Measurements from ENCODE around the gene FAM117A. TPM values are rescaled to one million over a fixed set of nuclear protein-coding genes. Genes with fewer than 3 reads are reported as not detected.

FAM117A gene
- total and polyA plus RNA-seq, 2 donors (not counting 3 experiments of a cell fraction or from before 2014, with no cell fraction given): 12.2 to 24.1 TPM

- no peak overlapping the region for H3K27ac ChIP-seq (ENCODE audit: insufficient read depth, low read depth, low read length)
- no peaks in the 10 kb centered on the region for H3K79me2 ChIP-seq (ENCODE audit: control insufficient read depth, insufficient read depth, low read length)
- no peak overlapping the region for H3K9ac ChIP-seq (replicated peaks; ENCODE audit: extremely low read depth, insufficient read depth, low read length)
- intact Hi-C loops (cut with micrococcal nuclease): no loop called here
- no peaks in the 10 kb centered on the region for H3K36me3 ChIP-seq (ENCODE audit: control insufficient read depth in 2 of 2, extremely low read depth in 1 of 2, insufficient read depth in 2 of 2, low read length in 2 of 2)
- H3K4me2 ChIP-seq (ENCODE audit: insufficient read depth, low read length): no peak overlapping the region
- no peaks in the 10 kb centered on the region for H3K9me1 ChIP-seq (replicated peaks; ENCODE audit: control insufficient read depth, extremely low read depth, insufficient read depth, low read length)
- no peaks in the 10 kb centered on the region for H3K27me3 ChIP-seq (ENCODE audit: control insufficient read depth in 2 of 2, insufficient read depth in 2 of 2, low read length in 2 of 2)
- no peaks in the 10 kb centered on the region for H4K20me1 ChIP-seq (replicated peaks; ENCODE audit: control insufficient read depth, extremely low read depth, insufficient read depth, low read length)
- BruUV-seq (replicated peaks): no TSS peak
- no peak for DNase-seq (ENCODE audit: low read depth, low spot score)
- ChIA-PET CTCF (interaction anchor here (0.7 to 1.8 kb wide), 5 partner anchors 10 to 34 kb away, joined by 3 to 7 read pairs (median 3); partner anchors contain the start of gene SLC35B1), POLR2A (no interaction called here)
- H3K4me1 ChIP-seq (ENCODE audit: control insufficient read depth, extremely low read depth, insufficient read depth, low read length): no peaks in the 10 kb centered on the region
- no peak overlapping the region for H3K4me3 ChIP-seq (replicated peaks in 1 of 3; ENCODE audit: insufficient read depth in 1 of 3, low read depth in 1 of 3, low read length in 3 of 3)
- H2AFZ ChIP-seq (ENCODE audit: low read depth, low read length): no peak overlapping the region
- H3K9me3 ChIP-seq (replicated peaks; ENCODE audit: control insufficient read depth, insufficient read depth, low read length): no peaks in the 10 kb centered on the region
- dilution Hi-C loops (cut with MboI; ENCODE audit: extremely low pct_ligation_motif_present, low sequenced_read_pairs): no loop called here
- no peak for TF ChIP-seq GATA2 (IDR thresholded peaks at IDR 0.05; ENCODE audit: insufficient read depth, insufficient read length, low read depth, low read length)
- no peak for TF ChIP-seq FOS (IDR thresholded peaks at IDR 0.05; ENCODE audit: borderline replicate concordance, insufficient read depth, low read length)
- TF ChIP-seq CTCF (IDR thresholded peaks at IDR 0.05; ENCODE audit: extremely low read depth in 1 of 2, insufficient read depth in 1 of 2, low read depth in 1 of 2, low read length in 2 of 2): no peak
- no peak for TF ChIP-seq EZH2 (IDR thresholded peaks at IDR 0.05; ENCODE audit: borderline replicate concordance, low read depth, low read length, severe bottlenecking)
- TF ChIP-seq POLR2AphosphoS5 (IDR thresholded peaks at IDR 0.05; ENCODE audit: insufficient read depth, low read depth, low read length): no peak
- TF ChIP-seq POLR2A (IDR thresholded peaks at IDR 0.05; ENCODE audit: low read depth, low read length): no peak
- no peak for TF ChIP-seq MAX (IDR thresholded peaks at IDR 0.05; ENCODE audit: insufficient read depth, insufficient read length)
- TF ChIP-seq MYC (IDR thresholded peaks at IDR 0.05; ENCODE audit: low read depth, low read length): no peak
- TF ChIP-seq JUN (IDR thresholded peaks at IDR 0.05; ENCODE audit: borderline replicate concordance, insufficient read depth, insufficient read length, low read depth): no peak
- peak; percentile 57 for FAIRE-seq
These were observed 21.7 kb downstream of the FAM117A start for GRCh38 chr17:49742166-49742638.

All from endothelial cell of umbilical vein (primary cell).